GM18520 (cell line): ENCODE data around the gene DHRS3.
"Not testable (repeated sequence)": the region's sequence is repeated elsewhere in the genome, so short reads cannot be mapped to it uniquely, and the experiment has no call there.

Source experiments
- ATAC-seq: cut with Tn5 transposase; IDR thresholded peaks from one replicate; pipeline ENCODE4 v1.9.1; 2021; ENCODE audit not compliant: unreplicated experiment

The DHRS3 gene

GRCh38 chr1:12580054-12580887 is 37.7 kb downstream of the DHRS3 start:
- no peak for ATAC-seq

- no peak for ATAC-seq
Measured at GRCh38 chr1:12578860-12579422, 39.1 kb downstream of the DHRS3 start.

- no peak for ATAC-seq
Measured at GRCh38 chr1:12577020-12577419, 41.0 kb downstream of the DHRS3 start.

- ATAC-seq = no peak
Measured at GRCh38 chr1:12574757-12575139, 43.3 kb downstream of the DHRS3 start.

- ATAC-seq = no peak
Measured at GRCh38 chr1:12573015-12573825, 44.8 kb downstream of the DHRS3 start.

GRCh38 chr1:12572522-12572921 is 45.5 kb downstream of the DHRS3 start:
- ATAC-seq = no peak

- ATAC-seq = no peak
Measured at GRCh38 chr1:12570291-12570690, 47.7 kb downstream of the DHRS3 start.

GRCh38 chr1:12568009-12568767 is 49.8 kb downstream of the DHRS3 start:
- no peak for ATAC-seq

- ATAC-seq = no peak
Measured at GRCh38 chr1:12567288-12567819, 50.7 kb downstream of the DHRS3 start.

- ATAC-seq = no peak
Measured at GRCh38 chr1:12566484-12567287, 51.3 kb downstream of the DHRS3 start.

GRCh38 chr1:12565966-12566352 is 52.1 kb downstream of the DHRS3 start:
- ATAC-seq = no peak

GRCh38 chr1:12565094-12565965 is 52.7 kb downstream of the DHRS3 start:
- ATAC-seq = no peak

- not testable (repeated sequence) for ATAC-seq
Measured at GRCh38 chr1:12564251-12564650, 53.8 kb downstream of the DHRS3 start.

GRCh38 chr1:12562955-12563576 is 54.9 kb downstream of the DHRS3 start:
- ATAC-seq = no peak

- no peak for ATAC-seq
Measured at GRCh38 chr1:12561121-12561520, 56.9 kb downstream of the DHRS3 start.

GRCh38 chr1:12556957-12557935 is 60.8 kb downstream of the DHRS3 start:
- no peak for ATAC-seq

GRCh38 chr1:12556368-12556930 is 61.6 kb downstream of the DHRS3 start:
- no peak for ATAC-seq
